ENCODE results near the gene ZSCAN25. TPM values are rescaled to one million over a fixed set of nuclear protein-coding genes. Genes with fewer than 3 reads are reported as not detected.
"Not testable (repeated sequence)": the region's sequence is repeated elsewhere in the genome, so short reads cannot be mapped to it uniquely, and the experiment has no call there.

The ZSCAN25 gene
- total RNA-seq, 1 donor from 2014 or later = 12.3 TPM

GRCh38 chr7:99579281-99579955, 37.3 kb upstream of the ZSCAN25 start:
- Histone ChIP-seq H3K4me1 (peaks cover 19% of the 10 kb centered on the region), H3K4me3 (peak overlapping the region; percentile 64 to 71), H3K27ac (peak overlapping the region; percentile 48), H3K27me3 (no peaks in the 10 kb centered on the region), H3K36me3 (no peaks in the 10 kb centered on the region), H3K9me3 (no peaks in the 10 kb centered on the region)
- DNase-seq (ENCODE audit: extremely low spot score in 2 of 2) = no peak
- TF ChIP-seq POLR2AphosphoS5 (IDR thresholded peaks at IDR 0.05; ENCODE audit: insufficient read depth in 1 of 2, low read depth in 1 of 2) = no peak
- no peak for TF ChIP-seq POLR2A (IDR thresholded peaks at IDR 0.05)
- no peak for TF ChIP-seq CTCF (IDR thresholded peaks at IDR 0.05)
- intact Hi-C loops (cut with DNase I) = no loop called here

DNA sequence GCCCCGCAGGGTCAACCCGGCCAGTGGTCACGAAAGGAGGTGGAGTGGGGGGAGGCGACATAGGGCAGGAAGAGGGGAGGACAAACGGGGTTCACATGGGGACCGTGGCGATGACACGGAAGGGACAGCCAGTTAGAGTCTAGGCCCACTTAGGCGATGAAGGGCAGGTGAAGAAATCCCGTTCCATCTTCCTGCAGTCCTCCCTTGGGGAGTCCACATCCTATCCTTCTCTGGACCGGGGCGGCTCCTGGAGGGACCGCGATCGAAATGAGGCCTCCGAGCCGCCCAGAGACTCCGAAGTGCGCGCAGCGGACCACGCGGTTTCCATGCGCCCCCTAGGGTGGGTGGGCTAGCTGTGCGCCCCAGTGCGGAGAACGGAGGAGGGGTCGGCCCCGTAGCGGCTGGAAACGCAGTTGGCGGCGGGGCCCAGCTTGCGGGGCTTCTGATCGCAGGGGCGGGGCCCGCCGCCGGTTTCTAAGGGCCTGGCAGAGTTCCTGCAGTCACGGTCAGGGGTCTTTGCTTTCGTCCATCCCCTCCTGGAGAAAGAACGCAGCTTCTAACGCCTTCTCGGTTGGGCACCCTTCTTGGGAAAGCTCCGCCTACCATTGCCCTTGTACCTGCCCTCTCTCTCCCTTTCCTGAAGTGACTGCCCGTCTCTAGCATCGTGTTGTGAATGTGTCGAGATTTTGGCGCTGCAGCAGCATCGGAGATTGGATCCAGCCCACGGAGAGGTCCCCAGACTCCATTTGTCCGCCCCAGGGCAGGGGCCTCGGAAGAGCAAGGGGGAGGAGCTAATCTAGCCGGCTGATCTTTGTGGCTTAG, 36.6 kb upstream of the ZSCAN25 start:
- Histone ChIP-seq H3K27me3 (no peaks in the 10 kb centered on the region), H3K27ac (peak overlapping the region; percentile 48), H3K36me3 (no peaks in the 10 kb centered on the region), H3K4me1 (peaks cover 19% of the 10 kb centered on the region), H3K4me3 (peak overlapping the region; percentile 64 to 71), H3K9me3 (no peaks in the 10 kb centered on the region)
- intact Hi-C loops (cut with DNase I) = no loop called here
- DNase-seq (ENCODE audit: extremely low spot score in 2 of 2) = no peak
- TF ChIP-seq CTCF (IDR thresholded peaks at IDR 0.05) = no peak
- no peak for TF ChIP-seq POLR2A (IDR thresholded peaks at IDR 0.05)
- peak in 1 of 2 donors; percentile 33 for TF ChIP-seq POLR2AphosphoS5 (IDR thresholded peaks at IDR 0.05; ENCODE audit: insufficient read depth in 1 of 2, low read depth in 1 of 2)

- DNase-seq (ENCODE audit: extremely low spot score in 2 of 2); H3K9me3 ChIP-seq; intact Hi-C loops (cut with DNase I); H3K36me3 ChIP-seq; H3K27me3 ChIP-seq: not testable (repeated sequence)
- Histone ChIP-seq H3K27ac (peak overlapping the region; percentile 48), H3K4me1 (peaks cover 19% of the 10 kb centered on the region), H3K4me3 (peak overlapping the region; percentile 64 to 71)
These were observed 35.9 kb upstream of the ZSCAN25 start for GRCh38 chr7:99580778-99581332.

- no peaks in the 10 kb centered on the region for H3K36me3 ChIP-seq
- TF ChIP-seq POLR2A (IDR thresholded peaks at IDR 0.05) (no peak), CTCF (IDR thresholded peaks at IDR 0.05) (no peak), POLR2AphosphoS5 (IDR thresholded peaks at IDR 0.05; ENCODE audit: insufficient read depth in 1 of 2, low read depth in 1 of 2) (no peak)
- H3K4me1 ChIP-seq = no peaks in the 10 kb centered on the region
- no peak overlapping the region for H3K4me3 ChIP-seq
- no peaks in the 10 kb centered on the region for H3K9me3 ChIP-seq
- intact Hi-C loops (cut with DNase I) = no loop called here
- H3K27ac ChIP-seq = no peak overlapping the region
- no peak for DNase-seq (ENCODE audit: extremely low spot score in 2 of 2)
- no peaks in the 10 kb centered on the region for H3K27me3 ChIP-seq
These were observed 27.9 kb upstream of the ZSCAN25 start for GRCh38 chr7:99588868-99589267.

- H3K4me1 ChIP-seq = no peaks in the 10 kb centered on the region
- H3K9me3 ChIP-seq = no peaks in the 10 kb centered on the region
- H3K27ac ChIP-seq = no peak overlapping the region
- no peak for DNase-seq (ENCODE audit: extremely low spot score in 2 of 2)
- H3K4me3 ChIP-seq = no peak overlapping the region
- intact Hi-C loops (cut with DNase I) = no loop called here
- H3K27me3 ChIP-seq = no peaks in the 10 kb centered on the region
- TF ChIP-seq POLR2A (IDR thresholded peaks at IDR 0.05) (no peak), POLR2AphosphoS5 (IDR thresholded peaks at IDR 0.05; ENCODE audit: insufficient read depth in 1 of 2, low read depth in 1 of 2) (no peak), CTCF (IDR thresholded peaks at IDR 0.05) (no peak)
- no peaks in the 10 kb centered on the region for H3K36me3 ChIP-seq
These were observed 21.6 kb upstream of the ZSCAN25 start for GRCh38 chr7:99594948-99595745.

Data from vagina (tissue), 2 donors.